Measurements from ENCODE around the gene PRKAR1B.

PRKAR1B gene

GRCh38 chr7:603152-603951 lies 123.7 kb downstream of the PRKAR1B start:
- DNase-seq (ENCODE audit: low read depth, low spot score), result no peak

GRCh38 chr7:602341-603141 lies 124.5 kb downstream of the PRKAR1B start:
- no peak for DNase-seq (ENCODE audit: low read depth, low spot score)

GRCh38 chr7:601595-602340 lies 125.3 kb downstream of the PRKAR1B start:
- DNase-seq (ENCODE audit: low read depth, low spot score), result no peak

- DNase-seq (ENCODE audit: low read depth, low spot score), result no peak
Observed at GRCh38 chr7:601036-601594, 126.0 kb downstream of the PRKAR1B start.

GRCh38 chr7:600149-601035 lies 126.7 kb downstream of the PRKAR1B start:
- no peak for DNase-seq (ENCODE audit: low read depth, low spot score)

GRCh38 chr7:598899-599298 lies 128.2 kb downstream of the PRKAR1B start:
- no peak for DNase-seq (ENCODE audit: low read depth, low spot score)

- no peak for DNase-seq (ENCODE audit: low read depth, low spot score)
Observed at GRCh38 chr7:597348-598178, 129.5 kb downstream of the PRKAR1B start.

- DNase-seq (ENCODE audit: low read depth, low spot score), result no peak
Observed at GRCh38 chr7:596819-597182, 130.3 kb downstream of the PRKAR1B start.

- DNase-seq (ENCODE audit: low read depth, low spot score), result no peak
Observed at GRCh38 chr7:596071-596818, 130.8 kb downstream of the PRKAR1B start.

- DNase-seq (ENCODE audit: low read depth, low spot score), result no peak
Observed at GRCh38 chr7:595621-596010, 131.5 kb downstream of the PRKAR1B start.

GRCh38 chr7:594920-595620 lies 132.0 kb downstream of the PRKAR1B start:
- no peak for DNase-seq (ENCODE audit: low read depth, low spot score)

GRCh38 chr7:594212-594913 lies 132.7 kb downstream of the PRKAR1B start:
- no peak for DNase-seq (ENCODE audit: low read depth, low spot score)

GRCh38 chr7:593324-594115 lies 133.6 kb downstream of the PRKAR1B start:
- DNase-seq (ENCODE audit: low read depth, low spot score), result no peak

- no peak for DNase-seq (ENCODE audit: low read depth, low spot score)
Observed at GRCh38 chr7:591856-592628, 135.0 kb downstream of the PRKAR1B start.

- DNase-seq (ENCODE audit: low read depth, low spot score), result no peak
Observed at GRCh38 chr7:590731-591551, 136.1 kb downstream of the PRKAR1B start.
